HepG2 (cell line): Measurements from ENCODE around the gene KIAA0040. TPM values are rescaled to one million over a fixed set of nuclear protein-coding genes. Genes with fewer than 3 reads are reported as not detected.
A peak's percentile ranks its signal among the peaks of the same experiment; 100 is the strongest.

ENCODE experiments used
- ATAC-seq: fragments of 200-7000 bp; cut with Tn5 transposase; 3 replicates; pipeline ENCODE4 v1.9.1; 2020; ENCODE audit warnings: mild to moderate bottlenecking, moderate library complexity
- BruUV-seq: library from RNA; stranded (reverse); fragments of 400-500 nt; replicated peaks from 2 replicates; lab custom pipeline; 2021; lab: Mats Ljungman, UMichigan
- CTCF ChIA-PET: fragments of 300-600 bp; formaldehyde crosslinking; extraction: SDS; loops from one replicate; lab custom pipeline; 2021; ENCODE audit warnings: low total read pairs, inconsistent platforms, low intra/inter-chr PET ratio; lab: Yijun Ruan, JAX
- POLR2A ChIA-PET: fragments of 350-600 bp; sonication (Branson Sonifier 250); formaldehyde crosslinking; loops from one replicate; lab custom pipeline; 2020; ENCODE audit warnings: antibody characterized with exemption, inconsistent platforms; lab: Yijun Ruan, JAX
- DNase-seq: peaks from one replicate; pipeline ENCODE4 v3.0.0-alpha.2; 2015; ENCODE audit warnings: low spot score
- FAIRE-seq: peaks from 3 replicates; lab custom pipeline; 2011; peaks lifted over from hg19 to GRCh38; lab: Jason Lieb, UNC
- H2AFZ ChIP-seq: one replicate; pipeline ENCODE4 v1.6.1; 2011; ENCODE audit warnings: low read length, inconsistent platforms
- H3K27ac ChIP-seq: fragments of 300-600 bp; 3 replicates; pipeline ENCODE4 v1.8.0; 2011; ENCODE audit warnings: mixed run types, mild to moderate bottlenecking, mixed read lengths, low read length, inconsistent platforms; ENCODE audit not compliant: insufficient read depth; ENCODE audit errors: extremely low read length
- H3K27me3 ChIP-seq, 2 experiments: fragments of 200-600 bp in 1 of 2; 2 replicates in 1 of 2; 3 replicates in 1 of 2; pipeline versions ENCODE4 v1.6.0 to v1.8.0; 2011; ENCODE audit warnings: low read length in 2 of 2, mild to moderate bottlenecking in 2 of 2, moderate library complexity in 2 of 2, inconsistent platforms in 1 of 2; ENCODE audit not compliant: insufficient read depth in 2 of 2, control insufficient read depth in 1 of 2
- H3K36me3 ChIP-seq, 2 experiments: fragments of 200-600 bp in 1 of 2; replicated peaks in 1 of 2; 2 replicates in 1 of 2; 3 replicates in 1 of 2; pipeline versions ENCODE4 v1.5.1 to v1.8.0; 2011; ENCODE audit warnings: low read length in 2 of 2, inconsistent platforms in 1 of 2; ENCODE audit not compliant: insufficient read depth in 2 of 2, control insufficient read depth in 1 of 2
- H3K4me1 ChIP-seq: 2 replicates; pipeline ENCODE4 v1.5.1; 2012; ENCODE audit warnings: low read length, inconsistent platforms; ENCODE audit not compliant: insufficient read depth
- H3K4me2 ChIP-seq: 2 replicates; pipeline ENCODE4 v1.6.0; 2011; ENCODE audit warnings: low read depth, low read length, inconsistent platforms
- H3K4me3 ChIP-seq, 3 experiments: fragments of 200-600 bp in 1 of 3; sonication (generic), shearing (Covaris generic) in 1 of 3; replicated peaks in 1 of 3; 2 replicates each; pipeline ENCODE4 v1.5.1; 2011 to 2016; ENCODE audit warnings: low read length in 3 of 3, inconsistent platforms in 2 of 3, low read depth in 2 of 3, mild to moderate bottlenecking in 2 of 3, control low read depth in 1 of 3, mixed read lengths in 1 of 3; ENCODE audit not compliant: insufficient read depth in 1 of 3
- H3K79me2 ChIP-seq: one replicate; pipeline ENCODE4 v1.6.1; 2011; ENCODE audit warnings: low read length, inconsistent platforms; ENCODE audit not compliant: insufficient read depth
- H3K9ac ChIP-seq: 2 replicates; pipeline ENCODE4 v1.6.0; 2011; ENCODE audit warnings: mild to moderate bottlenecking, low read depth, low read length, inconsistent platforms; ENCODE audit not compliant: insufficient read depth
- H3K9me3 ChIP-seq: 2 replicates; pipeline ENCODE4 v1.5.1; 2012; ENCODE audit warnings: mild to moderate bottlenecking, low read length
- H4K20me1 ChIP-seq: 2 replicates; pipeline ENCODE4 v1.6.0; 2011; ENCODE audit warnings: inconsistent platforms, mild to moderate bottlenecking, low read length, moderate library complexity; ENCODE audit not compliant: insufficient read depth
- ZNF501 ChIP-seq: sonication (generic); formaldehyde crosslinking; IDR thresholded peaks from 2 replicates; pipeline ENCODE4 v1.5.1; 2020; ENCODE audit warnings: mild to moderate bottlenecking, moderate library complexity, missing genetic modification reagents
- WGBS: methylation state at CpG from one replicate; pipeline ENCODE4 v1.1.6; 2017; ENCODE audit warnings: low lambda C conversion rate; 5-methylcytosine and 5-hydroxymethylcytosine counted together
- in situ Hi-C: cut with HindIII; loops from 2 replicates; pipeline ENCODE4 v1.10.0; 2017; ENCODE audit warnings: low pct_unique_long_range_greater_than_20kb; ENCODE audit not compliant: extremely low pct_ligation_motif_present
- intact Hi-C: fragments of 100-400 bp; cut with micrococcal nuclease; formaldehyde crosslinking; loops from one replicate; pipeline ENCODE4 v1.10.0; 2022; ENCODE audit not compliant: unreplicated experiment
- polyA plus RNA-seq, 8 experiments: library from polyadenylated mRNA; depleted of rRNA in 3 of 8; stranded (reverse) in 7 of 8; unstranded in 1 of 8; fragments of >200 nt; fragmentation: Illumina TruSeq in 4 of 8; extraction: Trizol in 4 of 8; gene quantifications; 2 replicates each; pipeline versions ENCODE4 v1.2.1 to v1.2.3, GENCODE V29; 2011 to 2016; ENCODE audit warnings: low read depth in 4 of 8, missing spikeins in 1 of 8, mixed read lengths in 1 of 8; ENCODE audit not compliant: insufficient read depth in 1 of 8
- total RNA-seq, 5 experiments: library from RNA; depleted of rRNA; stranded (reverse); fragments of >200 nt; fragmentation: Illumina TruSeq; extraction: Trizol; gene quantifications; 2 replicates each; pipeline ENCODE4 v1.2.3, GENCODE V29; 2016; ENCODE audit warnings: low read depth in 1 of 5
- TF ChIP-seq, protein P1 (sequence below): sonication (generic); IDR thresholded peaks from 2 replicates; pipeline ENCODE4 v1.6.1; 2016; ENCODE audit warnings: low read depth, borderline replicate concordance
- TF ChIP-seq, protein P2 (sequence below): sonication (generic); formaldehyde crosslinking; IDR thresholded peaks from 2 replicates; pipeline ENCODE4 v1.4.0; 2020; ENCODE audit warnings: missing genetic modification reagents

KIAA0040 gene
- total and polyA plus RNA-seq, 2 of the 13 experiments (the other 11 are each of a cell fraction or from before 2014, with no cell fraction given) = 0.24 to 0.26 TPM

DNA sequence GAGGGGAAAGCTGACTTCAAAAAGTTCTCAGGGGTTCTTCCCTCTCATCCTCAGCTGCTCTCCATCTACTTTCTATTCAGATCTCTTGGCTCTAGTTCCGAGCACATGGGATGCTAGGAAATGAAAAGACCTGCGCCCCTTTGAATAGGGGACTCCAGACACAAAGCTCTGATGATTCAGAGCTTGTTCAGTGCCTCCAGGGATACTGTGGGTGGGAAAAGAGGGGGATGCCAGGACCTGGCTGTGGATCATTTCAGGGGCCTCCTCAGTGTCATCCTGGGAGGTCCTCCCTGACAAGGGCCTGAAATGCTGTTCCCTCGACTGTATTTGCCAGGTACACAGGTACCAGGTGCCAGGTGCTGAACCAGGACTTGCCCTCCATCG, 943 bp upstream of the KIAA0040 start (continued):
- TF ChIP-seq, protein P1, sequence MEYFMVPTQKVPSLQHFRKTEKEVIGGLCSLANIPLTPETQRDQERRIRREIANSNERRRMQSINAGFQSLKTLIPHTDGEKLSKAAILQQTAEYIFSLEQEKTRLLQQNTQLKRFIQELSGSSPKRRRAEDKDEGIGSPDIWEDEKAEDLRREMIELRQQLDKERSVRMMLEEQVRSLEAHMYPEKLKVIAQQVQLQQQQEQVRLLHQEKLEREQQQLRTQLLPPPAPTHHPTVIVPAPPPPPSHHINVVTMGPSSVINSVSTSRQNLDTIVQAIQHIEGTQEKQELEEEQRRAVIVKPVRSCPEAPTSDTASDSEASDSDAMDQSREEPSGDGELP = no peak

DNA sequence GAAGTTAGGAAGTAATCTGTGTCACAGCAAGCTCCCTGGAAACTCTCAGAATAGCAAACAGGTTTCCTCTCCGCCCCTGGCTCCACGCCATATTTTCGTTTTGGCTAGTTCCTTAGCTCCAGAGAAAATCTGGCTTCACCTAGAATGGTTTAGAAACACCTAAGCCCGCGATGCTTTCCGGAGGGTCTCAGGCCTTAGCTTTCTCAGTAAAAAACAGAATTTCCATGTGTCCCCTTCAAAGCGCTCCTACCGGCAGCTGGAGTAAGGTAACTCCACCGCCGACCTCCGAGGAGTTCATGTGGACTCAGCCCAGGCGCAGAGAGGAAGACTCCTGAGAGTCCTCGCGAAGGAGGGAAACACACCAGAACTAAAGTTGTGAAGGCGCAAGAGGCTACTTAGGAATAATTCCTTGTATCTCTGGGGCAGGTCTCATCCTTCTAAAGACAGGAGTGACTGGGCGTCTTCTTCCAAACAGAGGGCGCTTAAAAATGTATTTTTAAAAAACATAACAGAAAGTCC, 406 bp downstream of the KIAA0040 start:
- H3K9ac ChIP-seq = 0 out of 2 replicates have a peak overlapping the region, but pooled peaks have one; percentile 0
- no peak overlapping the region for H3K27ac ChIP-seq
- H3K4me2 ChIP-seq = peak overlapping the region; percentile 82
- TF ChIP-seq, protein P2, sequence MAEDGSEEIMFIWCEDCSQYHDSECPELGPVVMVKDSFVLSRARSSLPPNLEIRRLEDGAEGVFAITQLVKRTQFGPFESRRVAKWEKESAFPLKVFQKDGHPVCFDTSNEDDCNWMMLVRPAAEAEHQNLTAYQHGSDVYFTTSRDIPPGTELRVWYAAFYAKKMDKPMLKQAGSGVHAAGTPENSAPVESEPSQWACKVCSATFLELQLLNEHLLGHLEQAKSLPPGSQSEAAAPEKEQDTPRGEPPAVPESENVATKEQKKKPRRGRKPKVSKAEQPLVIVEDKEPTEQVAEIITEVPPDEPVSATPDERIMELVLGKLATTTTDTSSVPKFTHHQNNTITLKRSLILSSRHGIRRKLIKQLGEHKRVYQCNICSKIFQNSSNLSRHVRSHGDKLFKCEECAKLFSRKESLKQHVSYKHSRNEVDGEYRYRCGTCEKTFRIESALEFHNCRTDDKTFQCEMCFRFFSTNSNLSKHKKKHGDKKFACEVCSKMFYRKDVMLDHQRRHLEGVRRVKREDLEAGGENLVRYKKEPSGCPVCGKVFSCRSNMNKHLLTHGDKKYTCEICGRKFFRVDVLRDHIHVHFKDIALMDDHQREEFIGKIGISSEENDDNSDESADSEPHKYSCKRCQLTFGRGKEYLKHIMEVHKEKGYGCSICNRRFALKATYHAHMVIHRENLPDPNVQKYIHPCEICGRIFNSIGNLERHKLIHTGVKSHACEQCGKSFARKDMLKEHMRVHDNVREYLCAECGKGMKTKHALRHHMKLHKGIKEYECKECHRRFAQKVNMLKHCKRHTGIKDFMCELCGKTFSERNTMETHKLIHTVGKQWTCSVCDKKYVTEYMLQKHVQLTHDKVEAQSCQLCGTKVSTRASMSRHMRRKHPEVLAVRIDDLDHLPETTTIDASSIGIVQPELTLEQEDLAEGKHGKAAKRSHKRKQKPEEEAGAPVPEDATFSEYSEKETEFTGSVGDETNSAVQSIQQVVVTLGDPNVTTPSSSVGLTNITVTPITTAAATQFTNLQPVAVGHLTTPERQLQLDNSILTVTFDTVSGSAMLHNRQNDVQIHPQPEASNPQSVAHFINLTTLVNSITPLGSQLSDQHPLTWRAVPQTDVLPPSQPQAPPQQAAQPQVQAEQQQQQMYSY (CRISPR knock-in tag) = 0 out of 2 replicates have a peak, but pooled peaks have one; percentile 47
- TF ChIP-seq ZNF501 (CRISPR knock-in tag) = no peak
- H4K20me1 ChIP-seq = no peaks in the 10 kb centered on the region
- H3K9me3 ChIP-seq = no peaks in the 10 kb centered on the region
- intact Hi-C loops = loop anchor here (5.0 kb wide), 1 partner anchor 40 kb away; no protein-coding TSS in a partner anchor
- in situ Hi-C loops = no loop called here
- TSS peak; percentile 53 for BruUV-seq
- peak; percentile 49 for ATAC-seq
- peaks cover 21% of the 10 kb centered on the region for H3K4me1 ChIP-seq
- WGBS = 12% methylated on average over 16 of the region's 17 CpGs
- DNase-seq = no peak
- FAIRE-seq = no peak
- peak overlapping the region; percentile 46 to 66 (median 59); a peak in 5 of 6 replicates for H3K4me3 ChIP-seq
- no peaks in the 10 kb centered on the region for H3K79me2 ChIP-seq
- ChIA-PET CTCF (no interaction called here), POLR2A (no interaction called here)
- H3K27me3 ChIP-seq = peaks cover 0 to 9% of the 10 kb centered on the region in 2 experiments; a peak in 2 of 5 replicates
- H3K36me3 ChIP-seq = no peaks in the 10 kb centered on the region
- H2AFZ ChIP-seq = no peak overlapping the region
